OCI-LY7 (cell line): Measurements from ENCODE around the gene INTS13. TPM values are rescaled to one million over a fixed set of nuclear protein-coding genes. Genes with fewer than 3 reads are reported as not detected.

Experiments
- BruUV-seq: library from RNA; stranded (reverse); fragments of 400-500 nt; replicated peaks from 2 replicates; lab custom pipeline; 2021; lab: Mats Ljungman, UMichigan
- CTCF ChIA-PET: fragments of 300-600 bp; sonication (Branson Sonifier 250); formaldehyde crosslinking; loops from one replicate; lab custom pipeline; 2022; ENCODE audit warnings: antibody characterized with exemption; ENCODE audit not compliant: unreplicated experiment; lab: Charles Lee
- POLR2A ChIA-PET: fragments of 300-600 bp; sonication (Branson Sonifier 250); formaldehyde crosslinking; loops from one replicate; lab custom pipeline; 2022; ENCODE audit warnings: antibody characterized with exemption; lab: Charles Lee
- DNase-seq: peaks from one replicate; pipeline ENCODE4 v3.0.0-alpha.2; 2015; ENCODE audit warnings: low spot score
- H2AFZ ChIP-seq: fragments of 200-600 bp; sonication (generic), shearing (Covaris generic); 2 replicates; pipeline ENCODE4 v1.6.1; 2014; ENCODE audit warnings: mild to moderate bottlenecking, antibody characterized with exemption, low read length, moderate library complexity
- H3K27ac ChIP-seq: fragments of 200-600 bp; sonication (generic); 2 replicates; pipeline ENCODE4 v1.5.1; 2014; ENCODE audit warnings: mixed run types, low read depth, mild to moderate bottlenecking, moderate library complexity, low read length, inconsistent platforms; ENCODE audit not compliant: poor library complexity, severe bottlenecking
- H3K36me3 ChIP-seq: fragments of 200-600 bp; sonication (generic); 2 replicates; pipeline ENCODE4 v1.6.1; 2014; ENCODE audit warnings: mild to moderate bottlenecking, antibody characterized with exemption, low read length, moderate library complexity, mixed read lengths; ENCODE audit not compliant: insufficient read depth
- H3K4me1 ChIP-seq: fragments of 200-600 bp; sonication (generic); 2 replicates; pipeline ENCODE4 v1.5.1; 2014; ENCODE audit warnings: mild to moderate bottlenecking, low read length; ENCODE audit not compliant: insufficient read depth, poor library complexity, severe bottlenecking
- H3K4me2 ChIP-seq: fragments of 200-600 bp; sonication (generic); 2 replicates; pipeline ENCODE4 v1.6.1; 2014; ENCODE audit warnings: mild to moderate bottlenecking, low read length
- H3K4me3 ChIP-seq: fragments of 200-600 bp; sonication (generic); 2 replicates; pipeline ENCODE4 v1.5.1; 2014; ENCODE audit warnings: mild to moderate bottlenecking, low read depth, low read length; ENCODE audit not compliant: poor library complexity, severe bottlenecking
- H3K79me2 ChIP-seq: fragments of 200-600 bp; sonication (generic); 2 replicates; pipeline ENCODE4 v1.6.1; 2016; ENCODE audit warnings: low read depth, mild to moderate bottlenecking, low read length, moderate library complexity, mixed read lengths; ENCODE audit not compliant: insufficient read depth
- H3K9me2 ChIP-seq: fragments of 200-600 bp; sonication (generic); 2 replicates; pipeline ENCODE4 v1.6.1; 2016; ENCODE audit warnings: mild to moderate bottlenecking, low read length, mixed read lengths; ENCODE audit not compliant: insufficient read depth
- H3K9me3 ChIP-seq: fragments of 200-600 bp; sonication (generic); 2 replicates; pipeline ENCODE4 v1.6.1; 2014; ENCODE audit warnings: mild to moderate bottlenecking, mixed run types, low read length, mixed read lengths
- H4K20me1 ChIP-seq: fragments of 200-600 bp; sonication (generic); 2 replicates; pipeline ENCODE4 v1.6.1; 2014; ENCODE audit warnings: mild to moderate bottlenecking, antibody characterized with exemption, low read length, moderate library complexity, mixed read lengths; ENCODE audit not compliant: insufficient read depth
- CTCF ChIP-seq: fragments of 200-600 bp; sonication (generic); conservative IDR thresholded peaks from 2 replicates; pipeline ENCODE4 v1.5.1; 2014; ENCODE audit warnings: mild to moderate bottlenecking, antibody characterized with exemption, low read length, moderate library complexity, mixed read lengths
- EZH2phosphoT487 ChIP-seq: fragments of 200-600 bp; sonication (generic); IDR thresholded peaks from 2 replicates; pipeline ENCODE4 v1.6.1; 2018; ENCODE audit warnings: low read depth, borderline replicate concordance, mild to moderate bottlenecking, mixed run types, antibody characterized with exemption, low read length, moderate library complexity, mixed read lengths
- intact Hi-C: fragments of 100-400 bp; cut with micrococcal nuclease; formaldehyde crosslinking; loops from one replicate; pipeline ENCODE4 v1.10.0; 2022; ENCODE audit not compliant: unreplicated experiment
- total RNA-seq, 2 experiments: library from RNA; depleted of rRNA in 1 of 2; stranded (reverse); fragments of >200 nt in 1 of 2; shearing (Covaris generic) in 1 of 2; gene quantifications; 2 replicates each; pipeline ENCODE4 v1.2.3, GENCODE V29; 2014 to 2022

The INTS13 gene
- total RNA-seq, 2 experiments from 2014 or later: 34.2 to 39.1 TPM

DNA sequence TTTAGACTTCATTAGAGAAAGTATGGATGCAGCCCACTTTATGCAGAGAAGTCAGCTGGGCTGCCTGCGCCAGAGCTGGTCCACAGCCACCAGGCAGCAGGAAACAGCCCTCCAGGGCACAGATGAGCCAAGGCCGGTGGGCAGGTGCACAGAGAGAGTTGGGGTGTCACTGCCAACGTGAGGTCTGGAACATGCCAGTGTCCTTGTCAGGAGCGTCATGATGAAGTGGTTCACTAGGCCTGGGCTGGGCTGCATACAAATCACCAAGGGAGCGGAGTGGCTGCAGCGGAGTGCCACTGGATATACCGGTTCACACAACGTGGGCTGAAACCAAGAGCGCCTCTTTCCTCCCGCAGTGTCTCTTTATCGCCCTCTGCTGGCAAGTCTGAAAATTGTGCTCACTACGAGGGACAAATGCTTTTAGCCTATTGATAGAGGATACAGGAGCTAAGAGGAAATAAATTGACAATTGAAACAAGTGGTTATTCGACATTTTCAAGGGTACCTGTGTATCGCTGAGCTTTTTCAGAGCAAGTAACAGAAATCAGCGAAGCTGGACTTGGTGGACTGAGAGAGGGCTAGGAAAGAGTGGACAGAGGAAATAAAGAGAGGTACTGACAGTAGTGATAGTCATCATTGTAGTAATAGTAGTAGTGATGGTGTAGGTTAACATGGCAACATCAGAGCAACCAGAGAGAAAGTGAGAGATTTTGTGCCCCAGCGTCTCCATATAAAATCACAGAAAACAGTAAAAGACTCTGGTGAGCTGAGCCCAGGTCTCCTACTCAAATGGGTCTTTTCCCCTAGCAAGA lies 52.8 kb downstream of the INTS13 start:
- H3K36me3 ChIP-seq: no peaks in the 10 kb centered on the region
- no peaks in the 10 kb centered on the region for H3K9me2 ChIP-seq
- H2AFZ ChIP-seq: no peak overlapping the region
- H3K4me3 ChIP-seq: no peak overlapping the region
- CTCF ChIA-PET: interaction anchor here (0.6 to 1.8 kb wide), 6 partner anchors 21 to 254 kb away, joined by 3 to 7 read pairs (median 3); partner anchors contain the start of gene ITPR2
- peak; percentile 98 for TF ChIP-seq CTCF
- no peak for TF ChIP-seq EZH2phosphoT487
- DNase-seq: peak; percentile 81
- no peaks in the 10 kb centered on the region for H3K4me1 ChIP-seq
- intact Hi-C loops: loop anchor here (1.0 kb wide), 1 partner anchor 32 kb away; no protein-coding TSS in a partner anchor
- H3K27ac ChIP-seq: no peak overlapping the region
- POLR2A ChIA-PET: interaction anchor here (0.6 to 1.6 kb wide), 7 partner anchors 10 to 518 kb away, joined by 3 to 6 read pairs (median 4); no protein-coding TSS in a partner anchor
- BruUV-seq: no TSS peak
- peak overlapping the region; percentile 7; the same call in 1 of the 2 replicates for H3K4me2 ChIP-seq
- no peaks in the 10 kb centered on the region for H3K9me3 ChIP-seq
- no peaks in the 10 kb centered on the region for H3K79me2 ChIP-seq
- H4K20me1 ChIP-seq: no peaks in the 10 kb centered on the region

GRCh38 chr12:26880625-26881024 lies 57.2 kb downstream of the INTS13 start:
- Histone ChIP-seq H3K4me1 (peaks cover 18% of the 10 kb centered on the region), H3K36me3 (no peaks in the 10 kb centered on the region), H2AFZ (no peak overlapping the region), H3K9me3 (no peaks in the 10 kb centered on the region), H3K4me2 (no peak overlapping the region), H3K4me3 (no peak overlapping the region), H3K9me2 (no peaks in the 10 kb centered on the region), H4K20me1 (no peaks in the 10 kb centered on the region), H3K27ac (no peak overlapping the region), H3K79me2 (no peaks in the 10 kb centered on the region)
- ChIA-PET POLR2A (interaction anchor here (1.1 kb wide), 1 partner anchor 54 kb away, joined by 4 read pairs; no protein-coding TSS in a partner anchor), CTCF (no interaction called here)
- no TSS peak for BruUV-seq
- no peak for DNase-seq
- intact Hi-C loops: no loop called here
- no peak for TF ChIP-seq EZH2phosphoT487
- TF ChIP-seq CTCF: no peak
